NCI-H187 (cell line): ENCODE measurements around the gene NID2.

ENCODE experiments used
- DNase-seq, 2 experiments: peaks; one replicate each; lab custom pipeline; 2025; lab: John Stamatoyannopoulos, UW

Gene NID2

GRCh38 chr14:52079239-52079959, 10.5 kb upstream of the NID2 start:
- no peak for DNase-seq

- DNase-seq: no peak
These were observed 9.9 kb upstream of the NID2 start for GRCh38 chr14:52078721-52079120.

GRCh38 chr14:52078095-52078531, 9.3 kb upstream of the NID2 start:
- DNase-seq: no peak

GRCh38 chr14:52077256-52077979, 8.6 kb upstream of the NID2 start:
- DNase-seq: no peak

- DNase-seq: no peak
These were observed 7.5 kb upstream of the NID2 start for GRCh38 chr14:52076334-52076733.

- DNase-seq: no peak
These were observed 6.5 kb upstream of the NID2 start for GRCh38 chr14:52075371-52075770.

- no peak for DNase-seq
These were observed 4.4 kb upstream of the NID2 start for GRCh38 chr14:52073251-52073650.

GRCh38 chr14:52072266-52072780, 3.5 kb upstream of the NID2 start:
- no peak for DNase-seq

GRCh38 chr14:52071675-52072074, 2.8 kb upstream of the NID2 start:
- DNase-seq: no peak

GRCh38 chr14:52070051-52070431, 1.2 kb upstream of the NID2 start:
- no peak for DNase-seq

GRCh38 chr14:52069307-52070050, 620 bp upstream of the NID2 start:
- DNase-seq: no peak

- no peak for DNase-seq
These were observed 815 bp downstream of the NID2 start for GRCh38 chr14:52067873-52068614.

GRCh38 chr14:52064174-52064573, 4.7 kb downstream of the NID2 start:
- DNase-seq: no peak

- no peak for DNase-seq
These were observed 5.8 kb downstream of the NID2 start for GRCh38 chr14:52063052-52063462.

- no peak for DNase-seq
These were observed 7.0 kb downstream of the NID2 start for GRCh38 chr14:52061890-52062289.

GRCh38 chr14:52061390-52061789, 7.5 kb downstream of the NID2 start:
- no peak for DNase-seq

GRCh38 chr14:52060080-52060479, 8.8 kb downstream of the NID2 start:
- no peak for DNase-seq

GRCh38 chr14:52059649-52060048, 9.2 kb downstream of the NID2 start:
- no peak for DNase-seq

GRCh38 chr14:52058341-52058740, 10.5 kb downstream of the NID2 start:
- no peak for DNase-seq

- no peak for DNase-seq
These were observed 13.7 kb downstream of the NID2 start for GRCh38 chr14:52055167-52055566.

- no peak for DNase-seq
These were observed 14.2 kb downstream of the NID2 start for GRCh38 chr14:52054678-52055077.

GRCh38 chr14:52053044-52053443, 15.8 kb downstream of the NID2 start:
- DNase-seq: no peak
